ENCODE measurements around the gene NDUFB5. TPM values are rescaled to one million over a fixed set of nuclear protein-coding genes. Genes with fewer than 3 reads are reported as not detected.
A peak's percentile ranks its signal among the peaks of the same experiment; 100 is the strongest.

The NDUFB5 gene
- total RNA-seq = 100 to 1,000 TPM; 104 to 145 TPM

DNA sequence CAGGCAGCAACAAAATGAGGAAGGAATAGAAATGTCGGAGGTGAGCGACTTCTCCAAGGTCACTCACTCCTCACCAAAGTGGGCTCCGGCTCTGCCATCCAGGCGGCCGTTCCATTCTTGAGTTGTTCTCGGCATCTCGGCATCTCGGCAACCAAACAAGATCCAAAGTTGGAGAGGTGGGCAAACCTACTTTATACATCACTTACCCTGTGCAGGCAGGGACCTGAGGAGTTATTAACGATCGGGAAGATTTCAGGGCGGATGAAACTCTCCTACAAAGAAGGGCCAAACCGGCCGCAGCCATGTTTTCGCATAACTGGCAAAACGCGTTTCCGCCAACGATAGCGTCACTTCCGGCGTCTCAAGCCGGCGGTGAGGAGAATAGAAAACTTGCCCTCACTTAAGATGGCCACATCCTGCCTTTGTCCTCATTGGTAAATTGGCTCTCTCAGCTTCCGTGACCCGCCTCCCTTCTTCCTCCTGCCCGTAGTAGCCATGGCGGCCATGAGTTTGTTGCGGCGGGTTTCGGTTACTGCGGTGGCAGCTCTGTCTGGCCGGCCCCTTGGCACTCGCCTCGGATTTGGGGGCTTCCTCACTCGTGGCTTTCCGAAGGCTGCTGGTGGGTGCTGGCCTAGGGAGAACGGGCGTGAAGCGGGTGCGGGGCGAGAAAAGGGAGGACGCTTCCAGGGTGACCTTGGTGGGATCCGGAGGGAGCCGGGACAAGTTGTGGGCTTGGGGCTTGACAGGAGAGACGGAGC lies at the start of gene NDUFB5, which contains the start of gene MRPL47:
TSS of gene NDUFB5 (plus strand) at position 474 of the 758 bp plus-strand sequence. CDS start at position 496, 22 bp downstream.
TSS of gene MRPL47 (minus strand) at position 318 of the 758 bp plus-strand sequence. CDS start at position 304, 14 bp downstream.
- ATAC-seq = peak; percentile 92 to 98
- no peaks in the 10 kb centered on the region for H3K9me3 Mint-ChIP-seq
- peak within 1 kb of the TSS; percentile 96 to 100 for H3K27ac Mint-ChIP-seq

DNA sequence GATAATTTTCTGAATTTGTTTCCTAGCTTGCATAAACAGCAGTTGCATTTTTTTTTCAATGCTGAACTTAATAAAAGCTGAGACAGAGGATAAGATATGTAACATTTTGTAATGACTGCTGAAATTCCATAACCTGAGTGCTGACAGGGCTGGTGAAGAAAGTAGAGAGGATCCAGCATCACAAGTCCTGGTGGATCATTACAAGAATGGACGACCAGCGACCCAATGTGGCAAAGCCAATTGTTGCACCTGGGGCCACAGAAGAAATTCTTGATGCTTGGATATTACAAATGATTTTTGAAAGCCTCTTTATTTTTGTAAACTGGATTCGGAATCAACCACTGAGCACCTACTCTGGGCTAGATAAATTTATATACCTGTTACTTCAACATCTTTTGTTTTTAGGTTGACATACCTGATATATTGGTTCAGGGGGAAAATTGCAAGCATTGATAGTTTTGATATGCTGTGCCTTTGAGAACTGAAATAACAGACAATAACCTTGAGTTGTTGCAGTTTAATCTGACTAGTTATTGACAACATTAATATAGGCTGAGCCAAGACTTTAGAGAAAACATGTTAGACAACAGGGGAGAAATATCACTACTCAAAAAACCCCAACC lies 45.7 kb upstream of the NDUFB5 start:
- no peak for ATAC-seq
- H3K36me3 Mint-ChIP-seq = peaks cover 0 to 5% of the 10 kb centered on the region in 2 donors
- H3K9me3 Mint-ChIP-seq = no peaks in the 10 kb centered on the region
- H3K27ac Mint-ChIP-seq = no peak overlapping the region
- peak in 1 of 2 donors; percentile 48 for DNase-seq (ENCODE audit: low spot score in 2 of 2)

More for the DNA sequence above, at the start of gene NDUFB5, which contains the start of gene MRPL47:
- H3K36me3 Mint-ChIP-seq = peaks cover 13 to 28% of the 10 kb centered on the region in 2 donors
- DNase-seq (ENCODE audit: low spot score in 2 of 2) = peak; percentile 82 to 92

DNA sequence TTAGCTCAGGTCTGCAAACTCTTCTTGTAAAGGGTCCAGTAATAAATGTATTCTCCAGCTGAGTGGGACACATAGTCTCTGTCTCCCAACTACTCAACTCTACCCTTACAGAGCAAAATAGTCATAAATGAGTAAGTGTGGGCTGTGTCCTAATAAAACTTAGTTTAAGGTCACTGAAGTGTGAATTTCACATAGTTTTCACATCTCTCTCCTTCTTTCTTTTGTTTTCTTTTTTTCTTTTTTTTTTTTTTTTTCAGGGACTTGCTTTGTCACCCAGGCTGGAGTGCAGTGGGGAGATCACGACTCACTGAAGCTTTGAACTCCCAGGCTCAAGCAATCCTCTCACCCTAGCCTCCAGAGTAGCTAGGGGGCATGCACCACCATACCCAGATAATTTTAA lies 43.8 kb upstream of the NDUFB5 start:
- ATAC-seq (no peak), DNase-seq (ENCODE audit: low spot score in 2 of 2) (no peak)
- no peak overlapping the region for H3K27ac Mint-ChIP-seq
- peaks cover 0 to 11% of the 10 kb centered on the region in 2 donors for H3K36me3 Mint-ChIP-seq
- no peaks in the 10 kb centered on the region for H3K9me3 Mint-ChIP-seq

GRCh38 chr3:179562591-179563270 lies 41.9 kb upstream of the NDUFB5 start, which contains the start of gene ACTL6A:
ACTL6A (plus strand) TSS chr3:179562926; CDS start chr3:179563093, 167 bp downstream.
- Mint-ChIP-seq H3K9me3 (no peaks in the 10 kb centered on the region), H3K36me3 (peaks cover 0 to 13% of the 10 kb centered on the region in 2 donors), H3K27ac (peak within 1 kb of the TSS; percentile 81 to 98)
- ATAC-seq (peak; percentile 94), DNase-seq (ENCODE audit: low spot score in 2 of 2) (peak; percentile 96 to 99)

DNA sequence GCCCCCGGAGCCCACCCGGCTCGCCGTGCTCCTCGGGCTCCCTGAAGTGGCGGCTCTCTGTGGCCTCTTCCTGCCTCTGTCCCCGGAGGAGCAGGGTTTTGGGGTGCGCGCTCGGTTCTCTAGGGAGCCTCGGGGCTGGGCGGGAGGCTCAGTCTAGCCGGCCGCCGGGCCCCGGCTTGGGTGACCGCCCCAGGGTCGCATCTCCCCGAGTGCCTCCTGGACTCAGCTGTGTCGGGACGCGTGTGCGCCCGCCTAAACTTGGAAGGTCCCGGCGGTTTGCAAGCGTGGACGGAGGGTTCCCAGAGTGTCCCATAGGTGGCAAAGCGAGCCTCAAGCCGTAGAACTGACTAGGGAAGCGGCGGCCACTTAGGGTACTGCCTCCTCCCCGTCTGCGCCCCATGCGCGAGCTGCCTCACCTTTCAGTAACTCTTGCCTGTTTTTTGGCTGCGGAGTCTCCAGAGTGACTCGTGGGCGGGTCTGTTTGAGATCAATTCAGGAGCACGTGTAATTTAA lies 41.3 kb upstream of the NDUFB5 start:
- ATAC-seq = peak; percentile 55 to 63
- Mint-ChIP-seq H3K36me3 (peaks cover 0 to 13% of the 10 kb centered on the region in 2 donors), H3K27ac (peak overlapping the region; percentile 81 to 97), H3K9me3 (no peaks in the 10 kb centered on the region)
- DNase-seq (ENCODE audit: low spot score in 2 of 2) = peak; percentile 73

DNA sequence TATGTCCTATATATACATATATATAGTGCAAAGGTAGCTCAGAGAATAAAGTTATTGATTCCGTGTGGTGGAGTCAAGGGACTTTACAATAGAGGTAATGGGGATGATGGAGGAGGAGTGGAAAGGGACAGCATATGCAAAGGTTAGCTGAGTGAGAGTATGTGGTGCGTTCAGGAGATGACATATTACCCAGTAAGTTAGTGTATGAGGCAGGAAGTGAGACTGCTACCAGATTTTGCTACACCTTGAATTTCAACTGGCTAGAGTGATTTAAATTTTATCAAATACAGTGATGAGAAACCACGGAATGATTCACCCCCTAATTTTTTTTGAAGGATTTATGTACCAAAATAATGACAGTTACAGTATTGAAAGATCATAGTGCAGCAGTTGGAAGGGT lies 39.1 kb upstream of the NDUFB5 start:
- Mint-ChIP-seq H3K27ac (peak overlapping the region; percentile 6 to 82), H3K9me3 (no peaks in the 10 kb centered on the region), H3K36me3 (peaks cover 0 to 19% of the 10 kb centered on the region in 2 donors)
- DNase-seq (ENCODE audit: low spot score in 2 of 2) (no peak), ATAC-seq (peak; percentile 17 to 43)

DNA sequence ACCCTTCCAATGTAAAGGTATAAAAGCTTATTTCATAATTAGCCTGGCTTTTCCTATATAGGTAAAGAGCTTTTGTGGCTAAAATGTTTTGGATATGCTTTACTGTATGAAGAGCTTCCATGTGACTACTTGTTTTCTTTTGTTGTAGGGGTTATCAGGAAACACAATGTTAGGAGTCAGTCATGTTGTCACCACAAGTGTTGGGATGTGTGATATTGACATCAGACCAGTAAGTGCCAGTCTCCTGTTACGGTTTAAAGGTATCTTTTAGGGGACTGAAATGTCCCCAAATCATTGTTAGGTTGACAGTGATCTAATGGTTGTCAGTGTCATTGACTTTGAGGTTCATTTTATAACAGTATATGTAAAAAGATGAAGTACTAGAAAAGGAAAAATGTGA lies 23.6 kb upstream of the NDUFB5 start:
- H3K27ac Mint-ChIP-seq = peak overlapping the region in 1 of 2 donors; percentile 11
- ATAC-seq (no peak), DNase-seq (ENCODE audit: low spot score in 2 of 2) (no peak)
- peaks cover 0 to 5% of the 10 kb centered on the region in 2 donors for H3K36me3 Mint-ChIP-seq
- no peaks in the 10 kb centered on the region for H3K9me3 Mint-ChIP-seq

DNA sequence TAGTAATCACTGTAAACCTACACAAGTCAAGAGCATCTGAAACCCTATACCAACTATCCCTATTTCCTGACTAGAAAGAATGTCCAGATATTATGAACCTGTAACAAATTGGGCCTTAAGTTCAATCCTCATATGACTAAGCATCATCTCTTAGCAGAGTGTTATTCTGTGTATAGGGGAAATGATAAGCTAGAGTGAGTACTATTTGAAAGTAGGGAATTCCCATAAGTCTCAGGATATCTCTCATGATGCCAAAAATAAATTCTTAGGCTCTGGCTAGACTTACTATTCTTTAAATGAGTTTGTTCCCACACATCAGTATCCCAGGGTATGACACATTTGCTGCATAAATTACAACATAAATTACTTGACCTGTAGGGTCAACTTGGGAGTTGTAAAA lies 15.5 kb upstream of the NDUFB5 start:
- DNase-seq (ENCODE audit: low spot score in 2 of 2) (no peak), ATAC-seq (peak; percentile 54 to 88)
- Mint-ChIP-seq H3K27ac (peak overlapping the region in 1 of 2 donors; percentile 27), H3K9me3 (no peaks in the 10 kb centered on the region), H3K36me3 (peaks cover 4 to 13% of the 10 kb centered on the region in 2 donors)

GRCh38 chr3:179590669-179591068 lies 13.9 kb upstream of the NDUFB5 start:
- ATAC-seq (no peak), DNase-seq (ENCODE audit: low spot score in 2 of 2) (no peak)
- Mint-ChIP-seq H3K27ac (peak overlapping the region in 1 of 2 donors; percentile 6), H3K36me3 (peaks cover 4 to 13% of the 10 kb centered on the region in 2 donors), H3K9me3 (no peaks in the 10 kb centered on the region)

DNA sequence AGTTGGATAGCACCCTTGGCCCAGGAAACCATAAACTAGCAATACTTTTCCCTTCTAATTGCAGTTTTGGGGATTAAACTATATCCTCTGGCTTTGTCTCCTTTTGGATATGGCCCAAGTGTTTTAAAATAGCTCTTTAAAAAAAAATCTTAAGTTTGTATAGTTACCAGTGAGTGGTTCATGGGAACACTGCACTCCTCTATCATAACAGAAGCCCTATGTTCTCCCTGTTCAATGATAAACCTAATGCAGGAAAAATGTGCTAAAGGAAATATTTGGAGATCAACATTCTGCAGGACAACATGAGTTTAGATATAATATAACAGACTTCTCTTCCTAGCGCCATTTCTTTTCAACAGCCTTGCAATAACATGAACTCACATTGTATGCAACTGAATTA lies 13.3 kb upstream of the NDUFB5 start:
- Mint-ChIP-seq H3K27ac (no peak overlapping the region), H3K36me3 (peaks cover 4 to 13% of the 10 kb centered on the region in 2 donors), H3K9me3 (no peaks in the 10 kb centered on the region)
- DNase-seq (ENCODE audit: low spot score in 2 of 2) (no peak), ATAC-seq (no peak)

DNA sequence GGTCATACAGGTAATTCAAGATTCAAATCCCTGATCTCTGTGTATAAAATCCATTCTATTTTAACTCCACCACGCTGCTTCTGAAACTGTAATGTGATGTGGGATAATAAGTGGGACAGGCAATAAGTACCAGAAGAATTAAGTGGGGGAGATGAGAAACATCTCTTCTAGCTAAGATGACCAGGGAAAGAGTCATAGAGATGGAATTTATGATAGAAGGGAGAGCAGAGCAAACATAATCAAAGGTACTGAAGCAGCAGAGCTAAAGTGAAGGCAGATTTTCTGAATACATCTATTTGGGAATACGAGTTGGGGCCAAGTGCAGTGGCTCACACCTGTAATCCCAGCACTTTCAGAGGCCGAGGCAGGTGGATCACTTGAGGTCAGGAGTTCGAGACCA lies 5.1 kb upstream of the NDUFB5 start:
- ATAC-seq (no peak), DNase-seq (ENCODE audit: low spot score in 2 of 2) (no peak)
- H3K27ac Mint-ChIP-seq = no peak overlapping the region
- peaks cover 6% of the 10 kb centered on the region in 2 donors for H3K36me3 Mint-ChIP-seq
- H3K9me3 Mint-ChIP-seq = no peaks in the 10 kb centered on the region

GRCh38 chr3:179603321-179603720 lies 1.3 kb upstream of the NDUFB5 start:
- ATAC-seq (no peak), DNase-seq (ENCODE audit: low spot score in 2 of 2) (no peak)
- H3K9me3 Mint-ChIP-seq = no peaks in the 10 kb centered on the region
- peak overlapping the region; percentile 96 to 100 for H3K27ac Mint-ChIP-seq
- H3K36me3 Mint-ChIP-seq = peaks cover 13 to 28% of the 10 kb centered on the region in 2 donors

- peaks cover 13 to 28% of the 10 kb centered on the region in 2 donors for H3K36me3 Mint-ChIP-seq
- ATAC-seq = no peak
- H3K27ac Mint-ChIP-seq = peak overlapping the region; percentile 96 to 100
- no peak for DNase-seq (ENCODE audit: low spot score in 2 of 2)
- no peaks in the 10 kb centered on the region for H3K9me3 Mint-ChIP-seq
Measured at GRCh38 chr3:179603831-179604230, 763 bp upstream of the NDUFB5 start.

DNA sequence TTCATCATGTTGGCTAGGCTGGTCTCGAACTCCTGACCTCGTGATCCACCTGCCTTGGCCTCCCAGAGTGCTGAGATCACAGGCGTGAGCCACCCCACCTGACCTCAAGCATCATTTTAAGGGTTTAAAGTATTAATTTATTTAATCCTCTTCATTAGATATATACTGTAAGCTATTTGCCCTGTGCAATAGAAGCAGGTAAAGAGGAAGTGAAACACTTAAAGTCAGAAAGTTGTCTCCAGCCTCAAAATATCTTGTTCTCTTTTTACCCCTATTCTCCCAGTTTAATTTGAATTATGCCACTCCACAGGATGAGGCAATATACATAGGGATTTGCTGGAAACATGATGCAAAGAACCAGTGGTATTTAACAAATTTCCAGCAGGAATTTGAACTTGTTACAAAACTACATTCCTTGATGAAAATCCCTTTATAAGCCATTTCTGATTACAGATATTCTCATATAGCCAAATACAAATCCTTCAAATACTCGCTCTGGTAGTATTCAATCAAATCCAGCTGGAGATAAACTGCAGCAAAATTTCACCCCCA lies 2.0 kb downstream of the NDUFB5 start:
- peak overlapping the region; percentile 81 to 83 for H3K27ac Mint-ChIP-seq
- DNase-seq (ENCODE audit: low spot score in 2 of 2) (no peak), ATAC-seq (no peak)
- H3K9me3 Mint-ChIP-seq = no peaks in the 10 kb centered on the region
- H3K36me3 Mint-ChIP-seq = peaks cover 13 to 38% of the 10 kb centered on the region in 2 donors

- ATAC-seq (peak; percentile 49 to 82), DNase-seq (ENCODE audit: low spot score in 2 of 2) (peak in 1 of 2 donors; percentile 14)
- Mint-ChIP-seq H3K36me3 (peaks cover 11 to 36% of the 10 kb centered on the region in 2 donors), H3K9me3 (no peaks in the 10 kb centered on the region), H3K27ac (peak overlapping the region; percentile 83 to 88)
Measured at GRCh38 chr3:179608931-179609720, 4.5 kb downstream of the NDUFB5 start.

All from activated naive CD4-positive, alpha-beta T cell treated with anti-CD3 and anti-CD28 coated beads, Interleukin-2, amount 50 U/mL, for 72 hours (primary cell).